K562 (cell line): ENCODE results near the gene GATA2. TPM values are rescaled to one million over a fixed set of nuclear protein-coding genes. Genes with fewer than 3 reads are reported as not detected.
A peak's percentile ranks its signal among the peaks of the same experiment; 100 is the strongest.

Source experiments
- ATAC-seq: fragments of 200-7000 bp; cut with Tn5 transposase; 3 replicates; pipeline ENCODE4 v1.9.1; 2020; ENCODE audit warnings: moderate library complexity
- BruUV-seq: library from RNA; stranded (reverse); fragments of 400-500 nt; replicated peaks from 2 replicates; lab custom pipeline; 2021; lab: Mats Ljungman, UMichigan
- CTCF ChIA-PET: fragments of 300-600 bp; formaldehyde crosslinking; extraction: SDS; loops from one replicate; lab custom pipeline; 2021; ENCODE audit warnings: low intra/inter-chr PET ratio; lab: Yijun Ruan, JAX
- POLR2A ChIA-PET: fragments of 300-600, 350-650 bp; sonication (Branson Sonifier 250); formaldehyde crosslinking; extraction: SDS; loops from one replicate; lab custom pipeline; 2021; ENCODE audit warnings: antibody characterized with exemption, inconsistent platforms; lab: Yijun Ruan, JAX
- DNase-seq, 4 experiments: peaks; one replicate each; pipeline versions ENCODE4 v3.0.0 to v3.0.0-alpha.2; 2011 to 2018; ENCODE audit warnings: low spot score in 3 of 4, mixed read lengths in 3 of 4; ENCODE audit errors: extremely low read depth in 1 of 4
- FAIRE-seq: peaks from 2 replicates; lab custom pipeline; 2011; peaks lifted over from hg19 to GRCh38; lab: Jason Lieb, UNC
- H2AFZ ChIP-seq: 2 replicates; pipeline ENCODE4 v1.6.0; 2011; ENCODE audit warnings: low read depth, low read length, control low read depth, inconsistent platforms
- H3K27ac ChIP-seq: fragments of 200-600 bp; 3 replicates; pipeline ENCODE4 v1.8.0; 2011; ENCODE audit warnings: low read depth, mild to moderate bottlenecking, control low read depth, inconsistent platforms, low read length, moderate library complexity, mixed read lengths; ENCODE audit errors: extremely low read depth
- H3K27me3 ChIP-seq, 2 experiments: fragments of 300-600 bp in 1 of 2; 2 replicates in 1 of 2; 3 replicates in 1 of 2; pipeline versions ENCODE4 v1.6.0 to v1.8.0; 2011; ENCODE audit warnings: inconsistent platforms in 2 of 2, low read length in 2 of 2, mild to moderate bottlenecking in 1 of 2, mixed read lengths in 1 of 2, moderate library complexity in 1 of 2; ENCODE audit not compliant: control insufficient read depth in 2 of 2, insufficient read depth in 2 of 2
- H3K36me3 ChIP-seq: fragments of 300-600 bp; 3 replicates; pipeline ENCODE4 v1.8.0; 2011; ENCODE audit warnings: mild to moderate bottlenecking, low read length, inconsistent platforms; ENCODE audit not compliant: control insufficient read depth, insufficient read depth
- H3K4me1 ChIP-seq, 2 experiments: fragments of 200-600 bp in 1 of 2; replicated peaks in 1 of 2; 2 replicates in 1 of 2; 3 replicates in 1 of 2; pipeline versions ENCODE4 v1.5.1 to v1.8.0; 2011; ENCODE audit warnings: inconsistent platforms in 2 of 2, low read length in 2 of 2, mild to moderate bottlenecking in 1 of 2, mixed read lengths in 1 of 2, moderate library complexity in 1 of 2; ENCODE audit not compliant: control insufficient read depth in 2 of 2, insufficient read depth in 2 of 2
- H3K4me2 ChIP-seq: 2 replicates; pipeline ENCODE4 v1.6.1; 2011; ENCODE audit warnings: low read length, control low read depth, inconsistent platforms, mixed read lengths; ENCODE audit not compliant: insufficient read depth
- H3K4me3 ChIP-seq: fragments of 200-600 bp; sonication (generic), shearing (Covaris generic); 2 replicates; pipeline ENCODE4 v1.5.1; 2016; ENCODE audit warnings: control low read depth, inconsistent platforms
- H3K79me2 ChIP-seq: fragments of 200-600 bp; 3 replicates; pipeline ENCODE4 v1.8.0; 2011; ENCODE audit warnings: low read length, inconsistent platforms; ENCODE audit not compliant: control insufficient read depth, insufficient read depth
- H3K9ac ChIP-seq, 2 experiments: 2 replicates each; pipeline versions ENCODE4 v1.6.0 to v1.6.1; 2011; ENCODE audit warnings: low read depth in 2 of 2, low read length in 2 of 2, control low read depth in 1 of 2, inconsistent platforms in 1 of 2, mild to moderate bottlenecking in 1 of 2, mixed read lengths in 1 of 2; ENCODE audit not compliant: insufficient read depth in 1 of 2
- H3K9me1 ChIP-seq: one replicate; pipeline ENCODE4 v1.6.0; 2011; ENCODE audit warnings: inconsistent platforms, mild to moderate bottlenecking, low read length, moderate library complexity; ENCODE audit not compliant: control insufficient read depth, insufficient read depth
- H3K9me3 ChIP-seq: replicated peaks from 2 replicates; pipeline ENCODE4 v1.5.1; 2011; ENCODE audit warnings: low read depth, low read length, inconsistent platforms; ENCODE audit not compliant: control insufficient read depth, insufficient read depth
- H4K20me1 ChIP-seq: replicated peaks from 2 replicates; pipeline ENCODE4 v1.6.1; 2011; ENCODE audit warnings: low read length, inconsistent platforms, mixed read lengths; ENCODE audit not compliant: control insufficient read depth, insufficient read depth
- AFF1 ChIP-seq, 2 experiments: fragments of 450-650 bp; IDR thresholded peaks; 2 replicates each; pipeline ENCODE4 v1.6.1; 2018; ENCODE audit warnings: mild to moderate bottlenecking in 2 of 2, low read depth in 1 of 2; ENCODE audit not compliant: partially characterized antibody in 2 of 2
- ATF1 ChIP-seq, 2 experiments: fragments of 450-650 bp in 1 of 2; IDR thresholded peaks; 2 replicates each; pipeline ENCODE4 v1.6.1; 2016; ENCODE audit warnings: missing compliant biosample characterization in 1 of 2, missing genetic modification characterization in 1 of 2
- C11orf30 ChIP-seq: fragments of 450-650 bp; IDR thresholded peaks from 2 replicates; pipeline ENCODE4 v1.6.1; 2016; ENCODE audit warnings: low read depth, mild to moderate bottlenecking
- CBFA2T3 ChIP-seq: fragments of 450-650 bp; IDR thresholded peaks from 2 replicates; pipeline ENCODE4 v1.6.1; 2017
- CCNT2 ChIP-seq: IDR thresholded peaks from 2 replicates; pipeline ENCODE4 v1.6.1; 2011; ENCODE audit warnings: borderline replicate concordance, low read depth, mild to moderate bottlenecking, moderate library complexity, mixed read lengths, low read length; ENCODE audit not compliant: insufficient read length; ENCODE audit errors: extremely low read depth
- CREM ChIP-seq: IDR thresholded peaks from 2 replicates; pipeline ENCODE4 v1.6.1; 2014; ENCODE audit warnings: antibody characterized with exemption, low read depth
- CTBP1 ChIP-seq: fragments of 450-650 bp; IDR thresholded peaks from 2 replicates; pipeline ENCODE4 v1.6.1; 2016; ENCODE audit warnings: borderline replicate concordance
- DPF2 ChIP-seq: fragments of 450-650 bp; IDR thresholded peaks from 2 replicates; pipeline ENCODE4 v1.6.1; 2016
- NFIC ChIP-seq: fragments of 450-650 bp; IDR thresholded peaks from 2 replicates; pipeline ENCODE4 v1.6.1; 2017; ENCODE audit warnings: mild to moderate bottlenecking, inconsistent platforms
- PHB2 ChIP-seq: fragments of 450-650 bp; IDR thresholded peaks from 2 replicates; pipeline ENCODE4 v1.6.1; 2017; ENCODE audit warnings: low read depth
- USF1 ChIP-seq: sonication (generic); formaldehyde crosslinking; IDR thresholded peaks from 2 replicates; pipeline ENCODE4 v1.9.0; 2022; ENCODE audit warnings: mild to moderate bottlenecking, missing genetic modification reagents
- ZBTB5 ChIP-seq: fragments of 450-650 bp; IDR thresholded peaks from 2 replicates; pipeline ENCODE4 v1.6.1; 2017; ENCODE audit warnings: antibody characterized with exemption
- ZBTB7A ChIP-seq: IDR thresholded peaks from 2 replicates; pipeline ENCODE4 v1.6.1; 2011; ENCODE audit warnings: low read depth, mild to moderate bottlenecking, low read length, moderate library complexity, borderline replicate concordance; ENCODE audit not compliant: control insufficient read depth
- ZNF512 ChIP-seq: IDR thresholded peaks from 2 replicates; pipeline ENCODE4 v1.6.1; 2016; ENCODE audit warnings: missing genetic modification characterization, missing compliant biosample characterization
- WGBS: fragments of 100-300 bp; shearing (Covaris generic); methylation state at CpG from one replicate; pipeline ENCODE4 v1.1.6; 2016; ENCODE audit warnings: low coverage, mixed read lengths; ENCODE audit not compliant: insufficient coverage; ENCODE audit errors: missing lambda C conversion rate; 5-methylcytosine and 5-hydroxymethylcytosine counted together
- in situ Hi-C: fragments of 300-500 bp; cut with MboI; formaldehyde crosslinking; loops from 4 replicates; pipeline ENCODE4 v1.15.0; 2018; ENCODE audit warnings: inconsistent platforms, mixed read lengths
- intact Hi-C: fragments of 100-400 bp; cut with micrococcal nuclease; formaldehyde crosslinking; loops from 2 replicates; pipeline ENCODE4 v1.14.2; 2022
- polyA plus RNA-seq, 8 experiments: library from polyadenylated mRNA; depleted of rRNA in 4 of 8; stranded (reverse) in 5 of 8; unstranded in 3 of 8; fragments of >200 nt; fragmentation: Nextera tagmentation in 2 of 8; fragmentation: Illumina TruSeq in 1 of 8; extraction: Ambion mirVana in 2 of 8; extraction: Trizol in 1 of 8; gene quantifications; 2 replicates each; pipeline versions ENCODE4 v1.2.1 to v1.2.3, GENCODE V29; 2011 to 2014; ENCODE audit warnings: inconsistent platforms in 1 of 8, missing spikeins in 1 of 8
- total RNA-seq, 7 experiments: library from RNA; depleted of rRNA in 6 of 7; stranded (reverse); fragments of >200 nt in 6 of 7; fragmentation: Illumina TruSeq in 2 of 7; extraction: Trizol in 2 of 7; gene quantifications; 2 replicates each; pipeline versions ENCODE4 v1.2.1 to v1.2.3, GENCODE V29; 2011 to 2021; ENCODE audit warnings: low replicate concordance in 1 of 7

GATA2 gene
- total and polyA plus RNA-seq, 9 of the 15 experiments (the other 6 are each of a cell fraction or from before 2014, with no cell fraction given), result 8.5 to 218 (median 50.8) TPM

GRCh38 chr3:128495435-128495970, 2.5 kb upstream of the GATA2 start:
- Histone ChIP-seq H4K20me1 (peaks cover 5% of the 10 kb centered on the region), H3K79me2 (peaks cover 73% of the 10 kb centered on the region), H3K27ac (peak overlapping the region; percentile 94; the same call in 2 of the 3 replicates), H3K4me2 (peak overlapping the region; percentile 61), H3K27me3 (no peaks in the 10 kb centered on the region), H3K9me1 (no peaks in the 10 kb centered on the region), H3K4me1 (peaks cover 38 to 73% of the 10 kb centered on the region in 2 experiments), H3K9ac (peak overlapping the region in 1 of 2 experiments; percentile 87; a peak in 3 of 4 replicates), H3K4me3 (no peak overlapping the region), H3K9me3 (no peaks in the 10 kb centered on the region), H3K36me3 (peaks cover 56% of the 10 kb centered on the region; the same call in 2 of the 3 replicates), H2AFZ (no peak overlapping the region)
- no TSS peak for BruUV-seq
- FAIRE-seq (peak; percentile 6), ATAC-seq (peak; percentile 31), DNase-seq (peak in 1 of 4 experiments; percentile 66)
- intact Hi-C loops, result loop anchor here (5.0 to 10.0 kb wide), 4 partner anchors 72 to 421 kb away; no protein-coding TSS in a partner anchor
- in situ Hi-C loops, result no loop called here
- WGBS, result 15% methylated on average over 7 of the region's 9 CpGs
- ChIA-PET POLR2A (interaction anchor here (0.6 to 3.0 kb wide), 10 partner anchors 10 to 341 kb away, joined by 3 to 17 read pairs (median 3); no protein-coding TSS in a partner anchor), CTCF (no interaction called here)
- TF ChIP-seq NFIC (0 out of 2 replicates have a peak, but pooled peaks have one; percentile 13), PHB2 (no peak), DPF2 (peak; percentile 50), AFF1 (IDR thresholded peaks at IDR 0.05; ENCODE audit: low read depth in 1 of 2, partially characterized antibody in 2 of 2) (no peak), ZBTB5 (no peak), ATF1 (CRISPR knock-in tag; IDR thresholded peaks at IDR 0.05) (no peak), ATF1 (tag; IDR thresholded peaks at IDR 0.05) (peak; percentile 16; the same call in 1 of the 2 replicates), CREM (peak; percentile 43), CCNT2 (peak; percentile 22), USF1 (no peak), CTBP1 (peak; percentile 38; the same call in 1 of the 2 replicates), CBFA2T3 (peak; percentile 64), C11orf30 (no peak), ZNF512 (tag) (no peak), ZBTB7A (peak; percentile 46; the same call in 1 of the 2 replicates)
